ENCODE results near the gene PHF21B.
"Not testable (repeated sequence)": the region's sequence is repeated elsewhere in the genome, so short reads cannot be mapped to it uniquely, and the experiment has no call there.

Gene PHF21B

DNA sequence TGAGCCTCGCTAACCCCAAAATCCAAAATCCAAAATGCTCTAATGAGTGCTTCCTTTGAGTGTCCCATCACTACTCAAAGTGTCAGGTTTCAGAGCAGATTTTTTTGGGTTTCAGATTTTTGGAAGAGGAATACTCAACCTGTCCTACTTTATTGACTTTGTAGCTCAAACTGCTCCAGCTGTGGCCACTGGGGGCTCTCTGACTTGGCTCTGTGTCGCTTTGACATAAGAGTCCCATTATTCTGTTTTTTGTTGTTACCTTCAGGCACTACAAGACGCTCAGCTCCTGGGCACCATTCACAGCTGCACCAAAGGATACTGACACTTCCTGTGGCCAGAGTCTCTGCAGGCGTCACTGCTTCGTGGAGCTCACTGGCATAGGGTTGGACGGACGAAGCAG lies 41.1 kb downstream of the PHF21B start:
- no peak for DNase-seq (ENCODE audit: low read depth)
- TF ChIP-seq, protein P1, sequence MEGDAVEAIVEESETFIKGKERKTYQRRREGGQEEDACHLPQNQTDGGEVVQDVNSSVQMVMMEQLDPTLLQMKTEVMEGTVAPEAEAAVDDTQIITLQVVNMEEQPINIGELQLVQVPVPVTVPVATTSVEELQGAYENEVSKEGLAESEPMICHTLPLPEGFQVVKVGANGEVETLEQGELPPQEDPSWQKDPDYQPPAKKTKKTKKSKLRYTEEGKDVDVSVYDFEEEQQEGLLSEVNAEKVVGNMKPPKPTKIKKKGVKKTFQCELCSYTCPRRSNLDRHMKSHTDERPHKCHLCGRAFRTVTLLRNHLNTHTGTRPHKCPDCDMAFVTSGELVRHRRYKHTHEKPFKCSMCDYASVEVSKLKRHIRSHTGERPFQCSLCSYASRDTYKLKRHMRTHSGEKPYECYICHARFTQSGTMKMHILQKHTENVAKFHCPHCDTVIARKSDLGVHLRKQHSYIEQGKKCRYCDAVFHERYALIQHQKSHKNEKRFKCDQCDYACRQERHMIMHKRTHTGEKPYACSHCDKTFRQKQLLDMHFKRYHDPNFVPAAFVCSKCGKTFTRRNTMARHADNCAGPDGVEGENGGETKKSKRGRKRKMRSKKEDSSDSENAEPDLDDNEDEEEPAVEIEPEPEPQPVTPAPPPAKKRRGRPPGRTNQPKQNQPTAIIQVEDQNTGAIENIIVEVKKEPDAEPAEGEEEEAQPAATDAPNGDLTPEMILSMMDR (IDR thresholded peaks at IDR 0.05; ENCODE audit: low read depth, low read length, missing control alignments), result peak; percentile 25
- no peak overlapping the region for H3K4me3 ChIP-seq (ENCODE audit: low read depth, low read length)

DNA sequence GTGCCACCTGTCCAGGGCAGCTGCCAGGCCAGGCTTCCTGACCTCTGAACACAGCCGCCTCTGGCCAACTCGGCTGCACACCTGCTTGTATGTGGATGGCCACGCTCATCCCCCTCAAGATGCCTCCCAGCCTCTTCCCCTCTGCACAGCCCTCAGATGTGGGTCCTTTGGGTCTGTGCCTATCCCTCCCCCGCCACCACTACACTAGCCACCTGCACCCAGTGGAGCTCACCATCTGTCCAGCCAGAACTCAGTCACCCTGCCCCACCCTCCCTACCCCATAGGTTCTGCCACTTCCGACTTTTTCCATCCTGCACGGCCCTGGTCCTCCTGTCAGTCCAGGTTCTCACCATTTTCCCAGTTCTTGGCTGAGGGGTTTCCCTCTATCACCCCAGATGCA lies 44.6 kb downstream of the PHF21B start:
- no peak for DNase-seq (ENCODE audit: low read depth)
- H3K4me3 ChIP-seq (ENCODE audit: low read depth, low read length), result no peak overlapping the region
- TF ChIP-seq, protein P1 (IDR thresholded peaks at IDR 0.05; ENCODE audit: low read depth, low read length, missing control alignments), result no peak

DNA sequence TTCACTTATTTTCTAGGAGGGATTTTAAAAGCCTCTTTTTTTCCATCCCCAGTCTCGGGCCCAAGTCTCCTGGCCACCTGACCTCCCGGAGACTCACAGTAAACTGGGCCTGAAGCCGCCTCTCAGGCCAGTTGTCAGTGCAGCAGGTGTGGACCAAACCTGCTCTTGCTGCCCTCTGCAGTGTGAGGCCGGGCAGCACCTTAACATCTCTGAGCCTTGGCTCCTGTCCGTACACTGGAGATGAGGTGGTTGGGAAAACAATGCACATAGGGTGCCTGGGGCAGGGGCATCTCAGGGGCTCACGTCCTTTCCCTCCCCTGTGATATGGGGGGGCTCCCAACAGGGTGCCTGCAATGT lies 45.1 kb downstream of the PHF21B start:
- H3K4me3 ChIP-seq (ENCODE audit: low read depth, low read length), result no peak overlapping the region
- TF ChIP-seq, protein P1 (IDR thresholded peaks at IDR 0.05; ENCODE audit: low read depth, low read length, missing control alignments), result no peak
- no peak for DNase-seq (ENCODE audit: low read depth)

DNA sequence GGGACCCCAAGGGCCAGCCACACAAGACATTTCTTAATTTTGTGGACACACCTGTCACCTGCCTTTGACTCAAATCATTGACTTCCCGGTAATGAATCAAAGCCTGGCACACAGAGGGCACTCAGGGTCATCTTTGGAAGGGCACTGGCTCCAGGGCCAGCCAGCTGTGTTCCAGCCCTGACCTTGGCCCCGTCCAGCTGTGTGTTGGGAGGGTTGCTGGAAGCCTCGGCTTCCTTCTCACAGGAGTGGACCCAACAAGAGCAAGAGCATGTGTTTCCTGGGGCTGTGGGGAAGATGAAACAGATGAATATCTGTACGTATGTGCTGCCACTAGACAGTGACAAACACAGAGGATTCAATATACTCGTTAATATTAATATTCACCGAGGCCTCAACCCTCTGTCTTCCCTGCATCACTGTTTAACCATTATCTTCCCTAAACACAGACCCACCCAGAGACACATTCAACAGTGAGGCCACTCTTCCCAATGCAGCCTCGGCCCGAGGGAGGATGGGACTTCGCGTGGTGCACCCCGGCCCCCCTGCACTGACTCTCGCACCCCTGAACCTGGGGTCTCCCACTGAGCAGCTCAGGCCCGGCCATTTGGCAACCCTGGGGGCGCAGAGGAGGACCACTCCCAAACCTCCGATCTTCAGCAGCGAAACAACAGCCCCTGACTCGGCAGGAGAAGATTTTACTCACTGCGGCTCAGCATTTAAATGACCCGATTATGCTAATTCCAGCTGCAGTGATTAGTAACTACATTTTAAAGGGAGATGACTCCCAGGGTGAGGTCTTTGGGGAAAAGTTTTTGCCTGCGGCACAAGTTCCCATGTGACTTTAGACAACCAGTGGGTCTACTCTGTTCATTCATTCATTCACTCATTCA lies 45.7 kb downstream of the PHF21B start:
- DNase-seq (ENCODE audit: low read depth), result no peak
- TF ChIP-seq, protein P1 (IDR thresholded peaks at IDR 0.05; ENCODE audit: low read depth, low read length, missing control alignments), result no peak

DNA sequence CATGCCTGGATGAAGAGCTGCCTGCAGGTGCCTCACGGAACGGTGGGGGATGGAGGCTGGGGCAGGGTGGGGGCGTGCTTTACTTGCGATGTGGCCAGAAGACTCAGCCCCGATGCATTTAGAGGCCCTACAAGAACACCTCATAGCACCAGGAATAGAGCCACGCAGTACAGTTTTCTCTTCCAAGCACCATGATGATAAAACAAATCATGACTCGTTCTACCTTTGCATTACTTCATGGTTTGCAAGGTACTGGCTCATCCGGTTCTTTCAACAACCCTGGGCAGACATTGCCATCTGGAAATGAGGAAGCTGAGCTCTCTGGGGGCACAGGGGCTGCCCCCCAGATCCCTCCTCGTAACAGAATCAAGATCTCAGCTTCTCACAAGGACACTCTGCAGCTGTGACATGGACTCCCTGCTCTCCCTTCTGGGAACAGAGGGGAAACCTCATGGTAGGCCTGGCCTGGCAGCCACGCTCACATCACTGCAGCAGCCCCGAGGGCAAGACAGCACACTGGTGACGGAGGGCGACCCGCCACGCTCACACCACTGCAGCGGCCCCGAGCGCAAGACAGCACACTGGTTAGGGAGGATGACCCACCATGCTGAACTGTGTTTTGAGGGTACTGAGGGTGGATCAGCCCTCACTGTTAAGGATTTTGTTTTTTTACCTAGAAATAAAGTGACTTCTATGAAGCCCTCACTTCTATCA lies 46.9 kb downstream of the PHF21B start:
- TF ChIP-seq, protein P1 (IDR thresholded peaks at IDR 0.05; ENCODE audit: low read depth, low read length, missing control alignments), result no peak
- DNase-seq (ENCODE audit: low read depth), result no peak
- H3K4me3 ChIP-seq (ENCODE audit: low read depth, low read length), result no peak overlapping the region

More for the DNA sequence above, 45.7 kb downstream of the PHF21B start:
- no peak overlapping the region for H3K4me3 ChIP-seq (ENCODE audit: low read depth, low read length)

DNA sequence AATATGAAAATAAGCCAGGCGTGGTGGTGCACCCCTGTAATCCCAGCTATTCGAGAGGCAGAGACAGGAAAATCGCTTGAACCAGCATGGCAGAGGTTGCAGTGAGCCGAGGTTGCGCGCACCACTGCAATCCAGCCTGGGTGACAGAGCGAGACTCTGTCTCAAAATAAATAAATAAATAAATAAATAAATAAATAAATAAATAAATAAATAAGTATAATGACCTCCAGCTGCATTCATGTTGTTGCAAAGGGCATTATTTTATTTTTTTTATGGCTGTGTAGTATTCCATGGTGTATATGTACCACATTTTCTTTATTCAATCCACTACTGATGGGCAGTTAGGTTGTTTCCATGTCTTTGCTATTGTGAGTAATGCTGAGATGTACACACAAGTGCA lies 48.1 kb downstream of the PHF21B start:
- DNase-seq (ENCODE audit: low read depth); H3K4me3 ChIP-seq (ENCODE audit: low read depth, low read length): not testable (repeated sequence)

DNA sequence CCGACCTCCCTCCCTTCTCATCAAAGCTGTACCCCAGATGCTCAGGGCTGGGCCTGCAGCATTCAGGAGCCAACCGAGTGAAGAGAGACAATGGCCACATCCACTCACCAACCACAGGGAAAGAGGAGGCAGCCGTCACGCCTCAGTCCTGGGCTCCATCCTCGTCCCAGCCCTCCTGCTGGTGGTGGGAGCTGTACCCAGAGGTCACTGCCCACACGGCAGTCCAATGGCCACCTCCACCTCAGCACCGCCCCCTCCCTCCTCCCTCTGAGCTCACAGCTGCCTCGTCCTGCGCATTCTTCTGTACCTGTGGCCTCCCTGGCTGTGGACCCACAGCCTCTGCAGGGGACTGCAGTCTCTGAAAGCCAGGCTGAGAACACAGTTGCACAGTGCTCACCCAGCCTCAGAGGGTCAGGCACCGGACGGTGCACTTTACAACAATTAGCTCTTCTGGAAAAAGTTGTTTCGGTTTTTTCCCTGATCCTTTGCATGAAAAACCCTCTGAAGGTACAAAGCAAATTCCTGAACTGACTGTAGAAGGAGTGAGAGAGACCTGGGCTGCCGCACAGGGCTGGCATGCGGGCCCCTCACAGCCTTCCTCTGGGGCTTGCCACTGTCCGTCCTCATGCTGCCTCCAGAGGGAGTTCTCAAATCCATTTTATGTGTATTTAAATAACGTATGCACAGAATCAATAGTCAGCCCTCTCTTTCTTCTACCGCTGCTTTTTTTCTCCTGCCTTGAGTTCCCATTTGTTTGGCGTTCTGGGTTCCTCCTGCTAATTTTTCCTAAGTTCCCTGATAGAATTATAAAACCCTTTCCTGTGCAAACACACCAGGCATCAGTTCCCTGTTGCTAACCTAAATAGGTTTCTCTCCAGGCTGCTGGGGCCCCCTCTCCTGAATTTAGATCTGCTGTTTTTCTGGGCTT lies 52.7 kb downstream of the PHF21B start:
- no peak for DNase-seq (ENCODE audit: low read depth)
- no peak overlapping the region for H3K4me3 ChIP-seq (ENCODE audit: low read depth, low read length)
- TF ChIP-seq, protein P1 (IDR thresholded peaks at IDR 0.05; ENCODE audit: low read depth, low read length, missing control alignments), result no peak
